Thoracic aorta (tissue), 2 donors: Measurements from ENCODE around the gene PRTFDC1. TPM values are rescaled to one million over a fixed set of nuclear protein-coding genes. Genes with fewer than 3 reads are reported as not detected.

Experiments
- ATAC-seq: fragments of 150-250 bp; one replicate; pipeline ENCODE4 v1.8.0; 2017; ENCODE audit warnings: low read depth; ENCODE audit not compliant: insufficient number of reproducible peaks, low FRiP score
- DNase-seq: peaks from one replicate; pipeline ENCODE4 v3.0.0-alpha.2; 2020; ENCODE audit warnings: low spot score
- H3K27ac ChIP-seq, 2 donors: fragments of 200-600 bp; sonication (generic); 1 replicate in 1 of 2; 2 replicates in 1 of 2; pipeline ENCODE4 v1.5.1; 2016; ENCODE audit warnings: mild to moderate bottlenecking in 2 of 2, moderate library complexity in 2 of 2
- H3K27me3 ChIP-seq: fragments of 200-600 bp; sonication (generic); replicated peaks from 2 replicates; pipeline ENCODE4 v1.6.0; 2016; ENCODE audit warnings: mild to moderate bottlenecking; ENCODE audit not compliant: insufficient read depth
- H3K36me3 ChIP-seq: fragments of 200-600 bp; sonication (generic); one replicate; pipeline ENCODE4 v1.5.1; 2016
- H3K4me1 ChIP-seq, 2 donors: fragments of 200-600 bp; sonication (generic); 1 replicate in 1 of 2; 2 replicates in 1 of 2; pipeline versions ENCODE4 v1.5.1 to v1.6.0; 2016; ENCODE audit warnings: low read depth in 2 of 2, mild to moderate bottlenecking in 1 of 2; ENCODE audit not compliant: control insufficient read depth in 1 of 2
- H3K4me3 ChIP-seq: fragments of 200-600 bp; sonication (generic); 2 replicates; pipeline ENCODE4 v1.5.1; 2016; ENCODE audit warnings: mild to moderate bottlenecking
- H3K9me3 ChIP-seq: fragments of 200-600 bp; sonication (generic); 2 replicates; pipeline ENCODE4 v1.5.1; 2016
- total RNA-seq, 2 donors: library from RNA; depleted of rRNA; stranded (reverse); fragments of >200 nt; gene quantifications; one replicate each; pipeline versions ENCODE4 v1.1.0 to v1.2.3, GENCODE V29; 2016
- TF ChIP-seq, protein P1 (sequence below): fragments of 200-600 bp; sonication (generic); IDR thresholded peaks from one replicate; pipeline ENCODE4 v1.5.1; 2019; ENCODE audit warnings: antibody characterized with exemption

PRTFDC1 gene
- total RNA-seq, 2 donors from 2014 or later, result 6.2 to 7.3 TPM

DNA sequence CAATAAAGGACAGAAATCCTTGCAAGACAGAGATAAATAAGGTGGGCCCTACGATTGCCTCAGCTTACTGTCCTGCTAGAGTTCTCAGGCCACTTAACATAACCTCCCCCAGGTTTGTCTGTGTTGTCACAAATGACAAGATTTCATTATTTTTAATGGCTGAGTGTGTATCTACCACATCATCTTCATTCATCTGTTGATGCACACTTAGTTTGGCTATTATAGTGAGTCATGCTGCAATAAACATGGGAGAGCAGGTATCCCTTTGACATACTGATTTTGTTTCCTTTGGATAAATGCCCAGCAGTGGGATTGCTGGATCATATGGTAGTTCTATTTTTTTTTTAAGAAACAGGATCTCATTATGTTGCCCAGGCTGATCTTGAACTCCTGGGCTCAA is 60.6 kb downstream of the PRTFDC1 start:
- no peaks in the 10 kb centered on the region for H3K36me3 ChIP-seq
- ATAC-seq, result no peak
- no peak overlapping the region for H3K4me3 ChIP-seq

DNA sequence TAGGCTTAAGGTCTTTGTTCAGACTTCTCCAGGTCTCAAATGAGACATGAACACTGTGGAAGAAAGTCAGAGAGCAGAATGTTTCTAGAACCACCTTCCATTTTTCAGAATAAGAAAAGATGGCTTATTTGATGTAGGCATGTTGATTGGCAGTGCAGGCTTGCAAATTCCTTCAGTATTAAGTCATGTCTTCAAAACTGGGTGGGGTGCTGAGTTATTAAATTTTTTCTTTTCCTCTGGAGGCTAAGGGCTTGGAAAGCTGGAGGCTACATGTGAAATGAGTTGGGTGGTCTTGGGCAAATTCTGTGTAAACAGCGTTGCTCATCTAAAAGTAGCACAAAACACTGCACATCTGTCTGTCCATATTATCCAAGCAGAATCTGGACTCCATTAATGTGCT is 62.8 kb downstream of the PRTFDC1 start:
- TF ChIP-seq, protein P1, sequence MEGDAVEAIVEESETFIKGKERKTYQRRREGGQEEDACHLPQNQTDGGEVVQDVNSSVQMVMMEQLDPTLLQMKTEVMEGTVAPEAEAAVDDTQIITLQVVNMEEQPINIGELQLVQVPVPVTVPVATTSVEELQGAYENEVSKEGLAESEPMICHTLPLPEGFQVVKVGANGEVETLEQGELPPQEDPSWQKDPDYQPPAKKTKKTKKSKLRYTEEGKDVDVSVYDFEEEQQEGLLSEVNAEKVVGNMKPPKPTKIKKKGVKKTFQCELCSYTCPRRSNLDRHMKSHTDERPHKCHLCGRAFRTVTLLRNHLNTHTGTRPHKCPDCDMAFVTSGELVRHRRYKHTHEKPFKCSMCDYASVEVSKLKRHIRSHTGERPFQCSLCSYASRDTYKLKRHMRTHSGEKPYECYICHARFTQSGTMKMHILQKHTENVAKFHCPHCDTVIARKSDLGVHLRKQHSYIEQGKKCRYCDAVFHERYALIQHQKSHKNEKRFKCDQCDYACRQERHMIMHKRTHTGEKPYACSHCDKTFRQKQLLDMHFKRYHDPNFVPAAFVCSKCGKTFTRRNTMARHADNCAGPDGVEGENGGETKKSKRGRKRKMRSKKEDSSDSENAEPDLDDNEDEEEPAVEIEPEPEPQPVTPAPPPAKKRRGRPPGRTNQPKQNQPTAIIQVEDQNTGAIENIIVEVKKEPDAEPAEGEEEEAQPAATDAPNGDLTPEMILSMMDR, result no peak
- H3K4me3 ChIP-seq, result no peak overlapping the region
- no peaks in the 10 kb centered on the region for H3K36me3 ChIP-seq
- no peak for ATAC-seq
- no peak for DNase-seq
- no peak overlapping the region for H3K27ac ChIP-seq
- peaks cover 7 to 17% of the 10 kb centered on the region in 2 donors for H3K4me1 ChIP-seq
- H3K9me3 ChIP-seq, result no peaks in the 10 kb centered on the region
- no peaks in the 10 kb centered on the region for H3K27me3 ChIP-seq

More for the DNA sequence above, 60.6 kb downstream of the PRTFDC1 start:
- Histone ChIP-seq H3K27me3 (no peaks in the 10 kb centered on the region), H3K27ac (no peak overlapping the region), H3K4me1 (peaks cover 10 to 18% of the 10 kb centered on the region in 2 donors), H3K9me3 (no peaks in the 10 kb centered on the region)
- TF ChIP-seq, protein P1, result no peak
- no peak for DNase-seq

DNA sequence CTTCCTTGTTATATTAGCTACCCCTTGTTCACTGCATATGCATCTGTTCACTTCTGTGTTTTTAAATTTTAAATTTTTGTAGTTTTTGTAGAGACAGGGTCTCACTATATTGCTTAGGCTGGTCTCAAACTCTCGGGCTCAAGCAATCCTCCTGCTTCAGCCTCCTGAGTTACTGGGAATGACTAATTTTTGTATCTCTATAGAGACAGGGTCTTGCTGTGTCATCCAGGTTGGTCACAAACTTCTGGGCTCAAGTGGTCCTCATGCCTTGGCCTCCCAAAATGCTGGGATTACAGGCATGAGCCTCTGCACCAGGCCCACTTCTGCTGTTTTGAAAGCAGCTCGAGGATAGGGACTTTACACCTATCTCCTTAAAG is 64.6 kb downstream of the PRTFDC1 start:
- Histone ChIP-seq H3K27me3 (no peaks in the 10 kb centered on the region), H3K27ac (no peak overlapping the region), H3K4me3 (no peak overlapping the region), H3K9me3 (no peaks in the 10 kb centered on the region), H3K4me1 (peaks cover 0 to 8% of the 10 kb centered on the region in 2 donors), H3K36me3 (no peaks in the 10 kb centered on the region)
- no peak for ATAC-seq
- DNase-seq, result no peak
- TF ChIP-seq, protein P1, result no peak

DNA sequence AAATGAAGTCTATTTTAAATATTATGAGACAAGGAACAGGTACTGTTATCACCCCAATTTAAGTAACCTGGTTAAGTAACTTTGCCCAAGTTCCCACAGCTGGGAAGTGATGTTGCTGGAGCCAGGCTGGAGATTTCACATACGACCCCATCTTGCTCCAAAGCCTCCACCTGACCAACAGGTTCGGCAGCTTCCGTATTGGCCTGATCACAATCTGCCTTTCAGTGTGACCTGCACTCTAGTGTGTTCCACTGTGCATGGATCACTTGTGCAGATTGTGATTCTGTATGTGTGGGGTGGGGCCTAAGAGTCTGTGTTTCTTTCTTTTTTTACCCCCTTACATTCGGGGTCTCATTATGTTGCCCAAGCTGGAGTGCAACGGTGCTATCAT is 66.1 kb downstream of the PRTFDC1 start:
- Histone ChIP-seq H3K27me3 (no peaks in the 10 kb centered on the region), H3K4me1 (peaks cover 0 to 8% of the 10 kb centered on the region in 2 donors), H3K27ac (no peak overlapping the region), H3K9me3 (no peaks in the 10 kb centered on the region), H3K36me3 (no peaks in the 10 kb centered on the region), H3K4me3 (no peak overlapping the region)
- ATAC-seq (no peak), DNase-seq (no peak)
- TF ChIP-seq, protein P1, result no peak

DNA sequence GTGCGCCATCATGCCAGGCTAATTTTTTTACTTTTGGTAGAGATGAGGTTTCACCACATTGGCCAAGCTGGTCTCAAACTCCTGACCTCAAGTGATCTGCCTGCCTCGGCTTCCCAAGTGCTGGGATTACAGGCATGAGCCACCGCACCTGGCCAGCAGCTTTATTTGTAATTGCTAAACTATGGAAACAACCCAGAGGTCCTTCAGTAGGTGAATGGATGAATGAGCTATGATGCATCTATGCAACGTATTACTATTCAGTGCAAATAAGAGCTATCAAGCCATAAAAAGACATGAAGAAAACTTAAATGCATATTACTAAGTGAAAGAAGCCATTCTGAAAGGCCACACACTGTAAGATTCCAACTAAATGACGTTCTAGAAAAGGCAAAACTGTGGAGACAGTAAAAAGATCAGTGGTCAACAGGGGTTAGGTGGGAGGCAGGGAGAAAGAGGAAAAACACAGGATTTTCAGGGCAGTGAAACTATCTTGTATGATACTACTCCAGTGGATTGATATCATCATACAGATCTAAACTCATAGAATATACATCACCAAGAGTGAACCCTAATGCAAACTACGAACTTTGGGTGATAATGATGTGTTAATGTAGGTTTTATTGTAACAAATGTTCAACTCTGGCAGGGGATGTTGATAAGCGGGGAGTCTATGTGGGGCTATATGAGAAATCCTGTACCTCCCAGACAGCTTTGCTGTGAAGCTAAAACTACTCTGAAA is 66.7 kb downstream of the PRTFDC1 start:
- ATAC-seq (no peak), DNase-seq (no peak)
- Histone ChIP-seq H3K36me3 (no peaks in the 10 kb centered on the region), H3K4me3 (no peak overlapping the region), H3K27ac (no peak overlapping the region), H3K4me1 (peaks cover 0 to 8% of the 10 kb centered on the region in 2 donors), H3K9me3 (no peaks in the 10 kb centered on the region), H3K27me3 (no peaks in the 10 kb centered on the region)
- TF ChIP-seq, protein P1, result no peak
